Fibroblast of villous mesenchyme (primary cell): ENCODE data around the gene CDH20. TPM values are rescaled to one million over a fixed set of nuclear protein-coding genes. Genes with fewer than 3 reads are reported as not detected.

Source experiments
- DNase-seq: peaks from one replicate; pipeline ENCODE4 v3.0.0-alpha.2; 2010; ENCODE audit warnings: low read depth
- H3K4me3 ChIP-seq: 2 replicates; pipeline ENCODE4 v1.5.1; 2011; ENCODE audit warnings: low read depth, mild to moderate bottlenecking, low read length
- CTCF ChIP-seq: IDR thresholded peaks from 2 replicates; pipeline ENCODE4 v1.5.1; 2012; ENCODE audit warnings: low read depth, mild to moderate bottlenecking, low read length; ENCODE audit not compliant: insufficient read depth
- total RNA-seq: library from RNA; depleted of rRNA; stranded (reverse); fragments of >200 nt; gene quantifications from 2 replicates; pipeline ENCODE4 v1.2.3, GENCODE V29; 2012

The CDH20 gene
- total RNA-seq, 1 donor = under 0.01 TPM

GRCh38 chr18:61419763-61420162 is 86.5 kb downstream of the CDH20 start:
- no peak for TF ChIP-seq CTCF
- no peak overlapping the region for H3K4me3 ChIP-seq
- DNase-seq = no peak

- DNase-seq = no peak
- TF ChIP-seq CTCF = no peak
- no peak overlapping the region for H3K4me3 ChIP-seq
Measured at GRCh38 chr18:61420218-61420885, 87.1 kb downstream of the CDH20 start.

- H3K4me3 ChIP-seq = no peak overlapping the region
- no peak for DNase-seq
Measured at GRCh38 chr18:61426492-61427053, 93.3 kb downstream of the CDH20 start.

GRCh38 chr18:61428266-61428665 is 95.0 kb downstream of the CDH20 start:
- no peak for DNase-seq
- H3K4me3 ChIP-seq = no peak overlapping the region
- TF ChIP-seq CTCF = no peak

More at GRCh38 chr18:61426492-61427053, 93.3 kb downstream of the CDH20 start:
- no peak for TF ChIP-seq CTCF

- no peak for DNase-seq
- no peak for TF ChIP-seq CTCF
- no peak overlapping the region for H3K4me3 ChIP-seq
Measured at GRCh38 chr18:61432590-61432989, 99.4 kb downstream of the CDH20 start.

- H3K4me3 ChIP-seq = no peak overlapping the region
- TF ChIP-seq CTCF = peak; percentile 59
- DNase-seq = peak; percentile 4
Measured at GRCh38 chr18:61435064-61435652, 101.9 kb downstream of the CDH20 start.
